GM19035 (cell line): Measurements from ENCODE around the gene PPA2.

Experiments used
- ATAC-seq: cut with Tn5 transposase; IDR thresholded peaks from one replicate; pipeline ENCODE4 v1.9.1; 2021; ENCODE audit not compliant: unreplicated experiment

The PPA2 gene

GRCh38 chr4:105399532-105400161, 74.2 kb downstream of the PPA2 start:
- no peak for ATAC-seq

GRCh38 chr4:105392858-105393257, 81.0 kb downstream of the PPA2 start:
- ATAC-seq = no peak

- no peak for ATAC-seq
These were observed 84.7 kb downstream of the PPA2 start for GRCh38 chr4:105389167-105389566.

GRCh38 chr4:105387466-105387865, 86.4 kb downstream of the PPA2 start:
- no peak for ATAC-seq

GRCh38 chr4:105386012-105386411, 87.8 kb downstream of the PPA2 start:
- no peak for ATAC-seq

GRCh38 chr4:105374071-105374470, 99.8 kb downstream of the PPA2 start:
- no peak for ATAC-seq

GRCh38 chr4:105373324-105373723, 100.5 kb downstream of the PPA2 start:
- ATAC-seq = no peak

- ATAC-seq = no peak
These were observed 103.9 kb downstream of the PPA2 start for GRCh38 chr4:105369988-105370387.

GRCh38 chr4:105361053-105361452, 112.8 kb downstream of the PPA2 start:
- ATAC-seq = no peak

GRCh38 chr4:105357258-105357980, 116.4 kb downstream of the PPA2 start:
- no peak for ATAC-seq

GRCh38 chr4:105356194-105356593, 117.7 kb downstream of the PPA2 start:
- ATAC-seq = no peak

- peak; percentile 65 for ATAC-seq
These were observed 121.0 kb downstream of the PPA2 start for GRCh38 chr4:105352826-105353225.

- ATAC-seq = no peak
These were observed 122.0 kb downstream of the PPA2 start for GRCh38 chr4:105351861-105352260.

- ATAC-seq = no peak
These were observed 122.9 kb downstream of the PPA2 start for GRCh38 chr4:105350859-105351490.

- ATAC-seq = no peak
These were observed 125.1 kb downstream of the PPA2 start for GRCh38 chr4:105348719-105349118.

GRCh38 chr4:105346869-105347268, 127.0 kb downstream of the PPA2 start:
- no peak for ATAC-seq

GRCh38 chr4:105345838-105346237, 128.0 kb downstream of the PPA2 start:
- no peak for ATAC-seq

- ATAC-seq = no peak
These were observed 128.5 kb downstream of the PPA2 start for GRCh38 chr4:105345358-105345757.

- no peak for ATAC-seq
These were observed 129.7 kb downstream of the PPA2 start for GRCh38 chr4:105344141-105344540.

GRCh38 chr4:105343146-105343931, 130.5 kb downstream of the PPA2 start:
- ATAC-seq = no peak

- ATAC-seq = no peak
These were observed 144.8 kb downstream of the PPA2 start for GRCh38 chr4:105329081-105329480.
